HFF-Myc (cell line): Measurements from ENCODE around the gene UBR2.

Experiments used
- DNase-seq: peaks from one replicate; pipeline ENCODE4 v3.0.0-alpha.2; 2011; ENCODE audit warnings: low read depth; ENCODE audit errors: extremely low read depth
- H3K4me3 ChIP-seq: replicated peaks from 2 replicates; pipeline ENCODE4 v1.5.1; 2011; ENCODE audit warnings: low read depth, mild to moderate bottlenecking, control low read depth, low read length
- CTCF ChIP-seq: IDR thresholded peaks from 2 replicates; pipeline ENCODE4 v1.5.1; 2012; ENCODE audit warnings: mild to moderate bottlenecking, low read depth, low read length, control low read depth; ENCODE audit errors: missing control alignments

Gene UBR2

GRCh38 chr6:42537536-42537935, 26.3 kb upstream of the UBR2 start:
- no peak overlapping the region for H3K4me3 ChIP-seq
- TF ChIP-seq CTCF, result no peak
- no peak for DNase-seq

- H3K4me3 ChIP-seq, result no peak overlapping the region
- TF ChIP-seq CTCF, result no peak
- DNase-seq, result no peak
These were observed 24.7 kb upstream of the UBR2 start for GRCh38 chr6:42539135-42539534.

GRCh38 chr6:42545226-42545773, 18.5 kb upstream of the UBR2 start:
- DNase-seq, result no peak
- no peak for TF ChIP-seq CTCF
- H3K4me3 ChIP-seq, result no peak overlapping the region

- H3K4me3 ChIP-seq, result peak overlapping the region; percentile 42
- TF ChIP-seq CTCF, result peak; percentile 99
- peak; percentile 51 for DNase-seq
These were observed 16.2 kb upstream of the UBR2 start for GRCh38 chr6:42547407-42548329.

GRCh38 chr6:42550277-42550676, 13.6 kb upstream of the UBR2 start:
- TF ChIP-seq CTCF, result no peak
- H3K4me3 ChIP-seq, result no peak overlapping the region
- no peak for DNase-seq

GRCh38 chr6:42551217-42551616, 12.6 kb upstream of the UBR2 start:
- no peak for DNase-seq
- no peak for TF ChIP-seq CTCF
- H3K4me3 ChIP-seq, result no peak overlapping the region
